Liver (tissue), 2 donors: ENCODE measurements around the gene ORC3.

ENCODE experiments used
- REST ChIP-seq: IDR thresholded peaks from 2 replicates; pipeline ENCODE4 v1.6.1; 2016; ENCODE audit warnings: antibody characterized with exemption, mild to moderate bottlenecking
- TF ChIP-seq, protein P1 (sequence below): fragments of 150-350 bp; IDR thresholded peaks from 2 replicates; pipeline ENCODE4 v1.5.1; 2017; ENCODE audit warnings: improper control_type of control experiment, low read depth, low read length; ENCODE audit not compliant: missing input control
- donor health status: healthy.

DNA sequence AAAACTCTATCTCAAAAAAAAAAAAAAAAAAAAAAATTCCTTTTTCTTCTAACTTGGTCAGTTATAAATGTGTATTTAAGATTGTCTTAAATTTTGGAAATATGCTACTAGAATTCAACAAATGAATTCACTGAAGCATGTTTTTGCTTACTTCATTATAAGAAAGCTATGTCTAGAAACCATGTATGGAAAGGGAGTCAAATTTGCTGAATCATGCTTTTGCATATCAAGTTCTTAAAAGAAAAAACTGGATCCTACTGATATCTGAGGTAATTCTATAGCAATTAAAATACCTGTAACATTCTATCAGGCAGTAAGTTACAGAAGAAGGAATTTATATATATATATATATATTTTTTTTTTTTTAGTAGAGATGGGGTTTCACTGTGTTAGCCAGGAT lies 84.4 kb downstream of the ORC3 start:
- no peak for TF ChIP-seq REST
- TF ChIP-seq, protein P1, sequence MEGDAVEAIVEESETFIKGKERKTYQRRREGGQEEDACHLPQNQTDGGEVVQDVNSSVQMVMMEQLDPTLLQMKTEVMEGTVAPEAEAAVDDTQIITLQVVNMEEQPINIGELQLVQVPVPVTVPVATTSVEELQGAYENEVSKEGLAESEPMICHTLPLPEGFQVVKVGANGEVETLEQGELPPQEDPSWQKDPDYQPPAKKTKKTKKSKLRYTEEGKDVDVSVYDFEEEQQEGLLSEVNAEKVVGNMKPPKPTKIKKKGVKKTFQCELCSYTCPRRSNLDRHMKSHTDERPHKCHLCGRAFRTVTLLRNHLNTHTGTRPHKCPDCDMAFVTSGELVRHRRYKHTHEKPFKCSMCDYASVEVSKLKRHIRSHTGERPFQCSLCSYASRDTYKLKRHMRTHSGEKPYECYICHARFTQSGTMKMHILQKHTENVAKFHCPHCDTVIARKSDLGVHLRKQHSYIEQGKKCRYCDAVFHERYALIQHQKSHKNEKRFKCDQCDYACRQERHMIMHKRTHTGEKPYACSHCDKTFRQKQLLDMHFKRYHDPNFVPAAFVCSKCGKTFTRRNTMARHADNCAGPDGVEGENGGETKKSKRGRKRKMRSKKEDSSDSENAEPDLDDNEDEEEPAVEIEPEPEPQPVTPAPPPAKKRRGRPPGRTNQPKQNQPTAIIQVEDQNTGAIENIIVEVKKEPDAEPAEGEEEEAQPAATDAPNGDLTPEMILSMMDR = no peak
